CD4-positive, alpha-beta T cell treated with Interleukin-21 for 1 hour (primary cell): ENCODE results near the gene SERINC2.
"Not testable (repeated sequence)": the region's sequence is repeated elsewhere in the genome, so short reads cannot be mapped to it uniquely, and the experiment has no call there.

Experiments used
- DNase-seq: peaks from one replicate; pipeline ENCODE4 v3.0.0-alpha.2; 2020

The SERINC2 gene

DNA sequence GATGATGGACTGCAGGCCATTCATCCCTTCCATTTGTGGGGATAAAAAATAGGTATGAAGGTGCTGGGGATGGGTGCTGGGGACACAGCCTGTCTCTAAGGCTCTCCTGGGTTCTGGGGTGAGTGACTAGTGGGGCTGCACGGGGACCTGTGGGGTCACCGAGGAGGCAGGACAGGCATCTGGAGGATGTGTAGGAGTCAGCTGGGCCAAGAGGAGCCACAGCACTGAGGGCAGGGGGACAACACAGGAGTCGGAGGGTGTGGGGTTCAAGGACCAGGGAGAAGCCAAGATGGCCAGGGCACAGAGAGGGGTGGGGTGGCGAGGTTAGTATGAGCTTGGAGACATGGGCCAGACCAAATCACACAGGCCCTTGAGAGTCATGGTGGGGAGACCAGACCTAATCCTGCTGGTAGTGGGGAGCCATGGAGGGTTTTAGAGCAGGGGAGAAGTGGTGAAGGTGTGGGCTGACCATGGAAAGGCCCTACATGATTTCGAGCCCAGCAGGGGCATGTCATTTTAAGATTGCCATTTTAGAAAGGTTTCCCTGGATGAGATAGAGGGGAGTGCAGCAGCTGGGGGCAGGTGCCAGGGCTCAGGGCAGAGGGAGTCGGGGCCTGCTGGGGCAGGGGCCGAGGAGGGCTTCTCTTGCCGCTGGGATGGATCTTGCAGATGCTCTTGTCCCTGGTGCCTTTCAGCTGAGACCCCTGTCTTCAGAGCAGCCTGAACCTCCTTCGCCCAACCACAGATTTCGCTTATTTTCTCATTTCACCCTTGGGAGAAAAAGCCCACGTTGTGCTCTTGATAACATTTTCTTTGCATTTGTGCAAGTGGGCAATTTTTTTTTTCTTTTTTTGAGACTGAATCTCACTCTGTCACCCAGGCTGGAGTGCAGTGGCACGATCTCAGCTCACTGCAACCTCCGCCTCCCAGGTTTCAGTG lies 22.7 kb downstream of the SERINC2 start:
- DNase-seq, result no peak

DNA sequence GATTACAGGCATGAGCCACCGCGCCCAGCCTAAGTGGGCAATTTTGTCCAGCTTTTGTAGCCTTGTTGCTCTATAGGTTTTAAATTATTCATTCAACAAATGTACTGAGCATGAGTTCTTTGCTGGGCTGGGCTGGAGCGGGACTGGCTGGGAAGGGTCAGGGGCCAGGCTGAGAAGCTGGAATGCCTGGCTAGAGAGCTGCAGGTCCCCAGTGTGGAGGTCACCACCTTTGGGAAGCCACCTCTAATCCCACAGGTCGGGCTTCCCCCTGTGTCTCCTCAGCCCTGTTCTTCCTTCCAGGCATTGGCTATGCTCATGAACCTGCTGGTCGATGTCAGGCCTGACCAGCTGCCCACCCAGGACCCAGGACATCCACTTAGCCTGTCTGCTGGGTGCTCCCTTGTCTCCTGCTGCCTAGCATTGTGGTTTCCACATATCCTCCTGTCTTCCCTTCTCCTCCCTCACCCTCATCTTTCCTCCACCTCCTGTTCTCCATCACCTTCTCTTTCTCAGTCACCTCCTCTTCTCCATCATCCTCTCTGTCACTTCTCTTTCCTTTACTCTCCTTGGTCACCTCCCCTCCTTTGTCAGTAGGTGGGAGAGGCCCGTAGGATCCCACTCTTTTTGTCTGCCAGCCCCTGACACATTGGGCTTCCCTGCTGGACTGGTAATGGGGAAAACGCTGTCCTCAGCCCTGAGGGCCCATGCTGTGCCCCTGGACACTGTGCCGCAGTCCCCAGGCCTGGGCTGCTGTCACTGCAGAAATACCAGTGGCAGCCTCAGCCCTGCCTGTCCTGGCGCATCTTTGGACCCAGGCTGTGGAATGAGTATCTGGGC lies 23.8 kb downstream of the SERINC2 start:
- no peak for DNase-seq

DNA sequence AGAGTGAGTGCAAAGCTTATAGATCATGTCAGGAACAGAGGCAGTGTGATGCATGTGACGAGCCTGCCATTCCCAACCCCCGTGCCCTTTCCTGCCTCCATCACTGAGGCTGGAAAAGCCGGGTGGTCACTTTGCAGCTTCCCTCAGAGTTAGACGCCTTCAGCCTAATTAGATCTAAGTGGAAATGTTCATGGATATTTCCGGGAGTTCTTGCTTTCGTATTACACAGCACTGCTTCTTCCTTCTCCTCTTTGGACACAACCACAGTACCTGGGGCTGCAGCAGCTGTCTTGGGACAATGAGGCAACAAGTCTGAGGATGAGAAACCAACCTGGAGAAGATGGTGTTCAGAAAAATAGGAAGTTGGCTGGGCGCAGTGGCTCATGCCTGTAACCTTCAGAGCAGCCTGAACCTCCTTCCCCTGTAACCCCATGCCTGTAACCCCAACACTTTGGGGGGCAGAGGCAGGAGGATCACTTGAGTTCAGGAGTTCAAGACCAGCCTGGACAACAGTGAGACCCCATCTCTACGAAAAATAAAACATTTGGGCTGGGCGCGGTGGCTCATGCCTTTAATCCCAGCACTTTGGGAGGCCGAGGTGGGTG lies 24.5 kb downstream of the SERINC2 start:
- DNase-seq, result no peak

DNA sequence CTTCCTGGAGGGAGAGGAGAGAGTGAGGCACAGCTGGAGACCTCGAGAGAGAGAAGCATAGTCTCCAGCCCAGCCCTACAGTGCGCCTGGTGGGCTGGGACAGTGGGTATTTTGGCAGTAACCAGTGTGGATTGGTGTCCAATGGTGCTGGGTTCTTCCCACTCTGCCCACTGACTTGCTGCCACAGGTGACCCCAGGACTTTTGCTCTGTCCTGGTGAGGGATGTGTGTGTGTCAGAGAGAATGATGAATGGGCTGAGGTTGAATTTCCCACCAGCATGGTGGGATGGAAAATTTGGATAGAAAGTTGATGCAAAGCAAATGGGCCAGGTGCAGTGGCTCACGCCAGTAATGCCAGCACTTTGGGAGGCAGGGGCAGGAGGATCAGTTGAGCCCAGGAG lies 26.3 kb downstream of the SERINC2 start:
- DNase-seq, result no peak

DNA sequence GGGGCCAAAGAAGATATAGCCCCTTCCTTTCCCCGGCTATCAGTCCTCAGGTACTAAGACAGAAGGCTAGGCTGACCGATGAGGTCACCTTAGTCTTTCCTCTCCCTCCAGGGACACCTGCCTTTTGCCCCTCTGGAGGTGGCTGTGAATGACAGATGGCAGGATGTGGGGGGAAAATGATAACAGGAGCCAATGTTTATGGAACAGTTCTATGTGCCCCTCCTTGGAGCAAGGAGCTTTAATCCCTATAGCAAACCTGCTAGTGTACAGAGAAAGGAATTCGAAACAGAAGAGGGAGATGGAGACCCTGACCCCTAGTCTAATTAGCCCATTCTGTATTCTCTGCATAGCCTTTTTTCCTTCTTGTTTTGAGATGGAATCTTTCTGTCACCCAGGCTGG lies 28.1 kb downstream of the SERINC2 start:
- no peak for DNase-seq

DNA sequence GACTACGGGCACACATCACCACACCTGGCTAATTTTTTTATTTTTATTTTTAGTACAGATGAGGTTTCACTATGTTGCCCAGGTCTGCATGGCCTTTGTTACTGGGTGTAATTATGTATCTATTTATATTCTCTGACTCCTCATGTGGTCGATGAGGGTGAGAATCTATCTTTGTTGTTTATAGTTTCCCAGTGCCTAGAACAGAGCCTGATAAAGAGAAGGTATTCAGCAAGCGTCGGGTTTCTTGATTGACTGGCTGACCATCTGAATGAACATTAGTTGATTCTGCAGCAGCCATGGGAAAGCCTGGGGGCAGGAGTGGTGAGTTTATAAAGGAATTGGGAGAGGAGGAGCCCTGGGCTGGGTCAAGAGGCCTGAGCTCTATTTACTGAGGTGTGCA lies 28.5 kb downstream of the SERINC2 start:
- no peak for DNase-seq

DNA sequence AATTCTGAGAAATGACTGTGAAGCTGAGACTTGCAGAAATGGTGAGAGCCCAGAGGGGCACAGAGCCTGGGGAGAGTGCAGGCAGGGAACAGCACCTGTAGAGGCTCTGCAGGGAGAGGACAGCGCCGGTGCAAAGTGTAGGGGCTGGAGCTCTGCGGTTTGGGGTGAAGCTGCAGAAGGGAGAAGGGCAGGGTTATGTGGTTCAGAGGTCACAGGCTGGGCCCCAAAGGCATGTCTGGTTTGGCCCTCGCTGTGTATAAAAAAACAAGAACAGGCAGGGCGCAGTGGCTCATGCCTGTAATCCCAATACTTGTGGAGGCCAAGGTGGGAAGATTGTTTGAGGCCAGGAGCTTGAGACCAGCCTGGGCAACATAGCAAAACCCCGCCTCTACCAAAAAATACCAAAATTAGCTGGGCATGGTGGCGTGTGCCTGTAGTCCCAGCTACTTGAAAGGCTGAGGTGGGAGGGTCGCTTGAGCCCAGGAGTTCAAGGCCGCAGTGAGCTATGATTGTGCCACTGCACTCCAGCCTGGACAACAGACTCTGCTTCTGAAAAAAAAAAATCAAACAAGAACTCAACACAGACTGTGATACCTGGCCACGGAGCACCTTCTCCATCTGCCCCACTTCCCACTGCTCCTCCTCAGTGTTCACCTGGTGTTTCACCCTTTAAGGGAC lies 29.1 kb downstream of the SERINC2 start:
- no peak for DNase-seq

DNA sequence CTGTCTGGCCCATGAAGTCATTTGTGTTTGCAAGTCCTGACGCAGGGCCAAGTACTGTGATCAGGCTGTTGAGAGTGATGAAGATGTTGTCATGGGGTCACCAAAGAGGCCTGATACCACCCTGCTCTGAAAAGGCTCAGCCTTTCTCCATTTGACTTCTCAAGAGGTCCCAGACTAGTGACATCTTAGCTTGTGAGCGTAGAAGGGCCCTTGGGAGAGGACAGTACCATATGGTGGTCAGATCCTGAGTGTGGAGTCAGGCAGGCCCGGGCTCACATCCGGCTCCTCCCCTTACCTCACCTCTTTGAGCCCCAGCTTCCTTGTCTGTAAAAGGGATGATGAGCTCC lies 29.6 kb downstream of the SERINC2 start:
- DNase-seq, result no peak

DNA sequence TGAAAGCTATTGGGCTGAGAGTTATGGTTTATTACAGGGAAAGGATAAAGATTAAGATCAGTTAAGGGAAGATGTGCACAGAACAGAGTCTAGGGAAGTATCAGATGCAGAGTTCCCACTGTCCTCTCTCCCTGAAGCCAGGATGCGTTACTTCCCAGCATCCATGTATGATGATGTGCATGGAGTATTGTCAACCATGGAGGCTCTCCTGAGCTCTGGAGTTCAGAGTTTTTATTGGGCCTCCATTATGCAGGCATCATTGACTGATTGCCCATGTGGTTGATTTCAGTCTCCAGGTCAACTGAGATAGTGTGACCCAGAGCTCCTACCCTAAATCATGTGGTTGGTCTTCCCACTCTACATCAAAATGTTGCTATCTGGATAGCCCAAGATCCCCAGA lies 30.7 kb downstream of the SERINC2 start:
- no peak for DNase-seq

DNA sequence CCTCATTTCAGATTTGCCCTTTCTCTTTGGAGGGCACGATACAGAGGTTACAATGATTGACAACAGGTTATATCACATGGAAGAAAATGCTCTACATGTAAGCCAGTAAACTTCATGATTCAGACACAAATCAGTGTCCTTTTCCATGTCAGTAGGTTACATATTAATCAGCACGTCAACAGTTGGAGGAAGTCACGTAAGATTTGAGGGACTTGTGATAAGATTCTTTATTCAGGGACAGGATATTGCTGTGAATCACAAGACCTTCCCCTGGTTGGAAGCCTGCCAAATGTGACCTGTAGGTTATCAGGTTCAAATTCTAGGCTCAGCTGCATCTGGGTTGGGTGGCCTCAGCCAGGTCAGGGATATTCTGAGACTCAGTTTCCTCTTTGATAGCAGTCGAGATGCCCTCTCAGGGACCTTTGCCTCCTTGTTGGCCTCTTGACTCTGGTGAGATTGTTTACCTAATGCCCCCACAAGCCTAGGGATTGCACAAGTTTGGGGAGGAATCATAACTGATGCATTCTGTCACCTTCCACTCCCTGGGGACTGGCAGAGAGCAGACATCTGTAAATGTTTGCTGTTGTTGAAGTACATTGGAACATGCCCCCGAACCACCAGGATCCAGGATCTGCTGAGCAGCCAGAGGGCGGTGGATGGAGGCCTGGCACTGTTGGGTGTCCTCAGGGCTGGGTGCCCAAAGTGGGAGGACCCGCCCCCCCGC lies 31.9 kb downstream of the SERINC2 start:
- DNase-seq, result no peak

DNA sequence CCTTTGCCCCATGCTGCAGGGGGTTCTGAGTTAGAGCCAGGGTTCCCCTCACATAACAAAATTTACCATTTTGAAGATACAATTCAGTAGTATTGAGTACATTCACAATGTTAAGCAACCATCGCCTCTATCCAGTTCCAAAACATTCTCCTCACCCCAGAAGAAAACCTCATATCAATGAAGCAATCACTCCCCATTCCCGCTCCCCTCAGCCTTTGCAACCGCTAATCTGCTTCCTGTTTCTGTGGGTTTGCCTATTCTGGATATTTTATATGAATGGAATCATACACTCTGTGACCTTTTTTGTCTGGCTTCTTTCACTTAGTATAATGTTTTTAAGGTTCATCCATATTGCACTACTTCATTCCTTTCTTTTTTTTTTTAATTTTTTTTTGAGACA lies 32.9 kb downstream of the SERINC2 start:
- no peak for DNase-seq

DNA sequence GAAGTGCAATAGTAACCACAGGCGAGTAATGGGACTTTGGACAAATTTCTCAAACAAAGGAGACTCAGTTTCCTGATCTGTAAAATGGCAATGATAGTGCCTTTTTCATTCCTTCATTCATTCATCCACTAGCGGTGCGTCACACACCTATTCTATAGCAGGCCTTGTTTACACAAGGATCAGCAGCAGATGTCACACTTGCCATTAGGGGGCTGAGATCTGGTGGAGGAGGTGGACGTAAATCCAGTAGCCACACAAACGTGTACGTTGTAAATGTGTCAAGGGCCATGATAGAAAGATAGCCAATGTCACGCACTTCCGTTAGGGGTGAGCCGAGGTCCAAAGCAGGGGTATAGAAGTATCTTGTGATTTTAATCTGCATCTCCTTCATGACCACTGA lies 34.2 kb downstream of the SERINC2 start:
- DNase-seq, result no peak

DNA sequence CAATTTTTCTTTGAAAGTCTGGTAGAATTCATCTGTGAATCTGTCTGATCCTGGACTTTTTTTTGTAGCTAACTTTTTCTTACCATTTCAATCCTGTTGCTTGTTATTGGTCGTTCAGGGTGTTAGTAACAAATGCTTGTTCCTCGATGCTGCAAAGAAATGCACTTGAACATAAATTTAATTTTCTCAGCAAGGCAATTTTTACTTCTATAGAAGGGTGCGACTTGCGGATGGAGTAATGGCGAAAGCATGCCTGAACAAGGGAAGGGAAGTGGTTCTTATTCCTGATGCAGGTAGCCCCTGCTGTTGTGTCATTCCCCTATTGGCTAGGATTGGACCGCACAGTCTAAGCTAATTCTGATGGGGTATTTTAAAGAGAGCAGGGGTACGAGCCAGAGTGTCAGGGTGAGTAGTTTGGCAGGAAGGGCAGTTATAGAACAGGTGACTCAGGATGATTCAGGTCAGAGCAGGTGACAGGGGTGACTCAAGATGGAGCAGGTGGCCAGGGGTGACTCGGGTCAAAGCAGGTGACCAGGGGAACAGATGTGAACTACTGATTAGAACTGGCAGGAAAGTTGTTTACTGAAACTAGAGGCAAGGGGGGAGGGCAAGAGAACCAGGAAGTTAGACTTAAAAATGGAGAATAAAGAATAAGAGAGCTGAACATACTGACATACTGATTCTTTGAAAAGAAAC lies 40.5 kb downstream of the SERINC2 start:
- no peak for DNase-seq

DNA sequence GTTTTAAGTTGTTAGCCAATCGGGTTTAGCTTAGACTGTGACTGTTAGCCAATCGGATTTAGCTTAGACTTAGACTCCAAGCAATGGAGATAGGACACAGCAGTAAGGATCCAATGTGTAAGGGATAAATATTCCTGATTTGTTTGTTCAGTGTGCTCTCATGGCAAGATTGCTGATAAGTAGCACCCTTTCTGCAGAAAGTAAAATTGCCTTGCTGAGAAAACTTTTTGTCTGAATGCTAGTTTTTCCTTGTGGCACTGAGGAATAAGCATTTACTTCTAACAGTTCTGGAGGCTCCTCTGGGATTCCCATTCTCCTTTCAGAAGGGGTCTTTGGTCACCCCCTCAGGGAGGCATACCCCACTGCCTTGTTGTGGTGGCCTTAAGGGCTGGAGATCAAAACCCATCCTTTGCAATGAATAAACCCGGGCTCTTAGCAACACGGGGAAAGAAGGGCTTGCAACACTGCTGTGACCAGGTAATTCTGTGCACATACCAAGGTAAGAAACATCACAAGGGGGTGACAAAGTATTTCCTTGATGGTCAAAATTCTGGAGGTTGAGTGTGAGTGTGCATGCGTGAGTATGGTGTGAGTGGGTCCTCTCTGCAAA lies 45.4 kb downstream of the SERINC2 start:
- DNase-seq, result no peak

DNA sequence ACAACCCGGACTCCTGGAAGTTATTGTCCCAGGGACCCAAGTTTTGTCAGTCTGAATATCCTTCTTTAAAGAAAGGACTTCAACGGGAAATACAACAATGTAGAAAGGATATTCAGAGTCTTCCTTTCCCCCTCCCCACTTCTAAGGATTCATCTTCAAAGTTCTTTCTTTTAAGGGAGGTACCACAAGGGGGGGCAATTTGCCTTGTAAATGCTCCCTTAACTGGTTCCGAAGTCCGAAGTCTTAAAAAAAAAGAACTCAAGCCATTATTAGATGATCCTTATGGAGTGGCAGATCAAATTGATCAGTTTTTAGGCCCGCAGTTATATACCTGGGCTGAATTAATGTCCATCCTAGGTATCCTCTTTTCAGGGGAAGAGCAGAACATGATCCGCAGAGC lies 47.0 kb downstream of the SERINC2 start:
- no peak for DNase-seq

DNA sequence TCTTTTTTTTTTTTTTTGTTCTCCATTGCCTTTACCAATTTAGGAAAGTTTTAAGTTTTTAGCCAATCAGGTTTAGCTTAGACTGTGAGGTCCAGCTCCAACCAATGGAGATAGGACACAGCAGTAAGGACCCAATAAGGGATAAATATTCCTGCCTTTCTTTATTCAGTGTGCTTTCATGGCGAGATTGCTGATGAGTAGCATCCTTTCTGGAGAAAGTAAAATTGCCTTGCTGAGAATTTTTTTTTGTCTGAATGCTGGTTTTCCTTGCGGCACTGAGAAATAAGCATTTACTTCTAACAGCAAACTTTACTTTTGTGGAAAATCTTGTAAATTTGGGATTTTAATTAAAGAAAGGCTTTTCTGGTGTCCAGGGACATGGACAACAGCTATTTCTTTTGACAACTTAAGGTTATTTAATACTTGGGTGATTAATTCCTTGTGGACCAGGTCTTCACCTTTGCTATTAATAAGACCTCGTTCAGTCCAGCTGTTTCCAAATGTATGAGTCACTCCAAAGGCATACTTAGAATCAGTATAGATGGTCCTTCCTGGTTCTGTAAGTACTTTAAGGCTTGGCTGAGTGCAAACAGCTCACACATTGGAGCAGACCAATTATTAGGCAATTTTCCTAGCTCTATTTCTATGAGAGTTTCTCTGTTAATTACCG lies 54.1 kb downstream of the SERINC2 start:
- DNase-seq, result no peak

DNA sequence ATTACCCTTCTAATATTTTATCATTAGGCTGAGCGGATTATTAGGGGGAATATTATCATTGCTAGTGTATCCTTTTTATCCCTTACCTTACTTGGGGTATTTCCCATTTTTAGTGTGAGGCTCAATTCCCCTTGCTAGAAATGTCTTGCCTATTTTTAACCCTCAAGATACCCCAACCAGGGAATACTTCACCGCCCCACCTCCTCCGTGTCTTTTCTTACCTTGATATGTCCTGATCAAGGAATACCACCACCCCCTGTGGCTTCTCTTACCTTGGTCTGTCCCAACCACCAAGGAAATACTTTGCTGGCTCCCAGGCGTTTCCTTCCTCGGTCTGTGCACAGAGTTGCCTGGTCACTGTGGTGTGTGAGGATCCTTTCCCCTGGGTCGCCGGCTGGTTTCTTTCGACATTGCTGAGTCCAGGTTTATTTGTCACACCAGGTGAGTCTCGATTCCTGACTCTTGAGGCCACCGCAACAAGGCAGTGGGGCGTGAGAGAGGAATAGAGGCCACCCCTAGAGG lies 57.8 kb downstream of the SERINC2 start:
- no peak for DNase-seq

DNA sequence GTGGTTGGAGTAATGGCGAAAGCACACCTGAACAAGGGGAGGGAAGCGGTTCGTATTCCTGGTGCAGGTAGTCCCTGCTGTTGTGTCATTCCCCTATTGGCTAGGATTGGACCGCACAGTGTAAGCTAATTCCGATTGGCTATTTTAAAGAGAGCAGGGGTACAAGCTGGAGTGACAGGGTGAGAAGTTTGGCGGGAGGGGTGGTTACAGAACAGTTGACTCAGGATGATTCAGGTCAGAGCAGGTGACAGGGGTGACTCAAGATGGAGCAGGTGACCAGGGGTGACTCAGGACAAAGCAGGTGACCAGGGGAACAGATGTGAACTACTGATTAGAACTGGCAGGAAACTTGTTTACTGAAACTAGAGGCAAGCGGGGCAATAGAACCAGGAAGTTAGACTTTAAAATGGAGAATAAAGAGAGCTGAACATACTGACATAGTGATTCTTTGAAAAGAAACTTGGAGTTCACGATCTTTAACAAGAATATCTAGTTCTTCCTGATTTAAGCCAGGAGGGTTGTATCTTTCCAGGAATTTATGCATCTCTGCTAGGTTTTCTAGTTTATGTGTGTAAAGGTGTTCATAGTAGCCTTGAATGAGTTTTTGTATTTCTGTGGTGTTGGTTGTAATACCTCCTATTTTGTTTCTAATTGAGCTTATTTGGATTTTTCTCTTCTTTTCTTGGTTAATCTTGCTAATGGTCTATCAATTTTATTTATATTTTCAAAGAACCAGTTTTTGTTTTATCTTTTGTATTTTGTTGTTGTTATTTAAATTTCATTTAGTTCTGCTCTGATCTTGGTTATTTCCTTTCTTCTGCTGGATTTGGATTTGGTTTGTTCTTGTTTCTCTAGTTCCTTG lies 58.7 kb downstream of the SERINC2 start:
- DNase-seq, result not testable (repeated sequence)

DNA sequence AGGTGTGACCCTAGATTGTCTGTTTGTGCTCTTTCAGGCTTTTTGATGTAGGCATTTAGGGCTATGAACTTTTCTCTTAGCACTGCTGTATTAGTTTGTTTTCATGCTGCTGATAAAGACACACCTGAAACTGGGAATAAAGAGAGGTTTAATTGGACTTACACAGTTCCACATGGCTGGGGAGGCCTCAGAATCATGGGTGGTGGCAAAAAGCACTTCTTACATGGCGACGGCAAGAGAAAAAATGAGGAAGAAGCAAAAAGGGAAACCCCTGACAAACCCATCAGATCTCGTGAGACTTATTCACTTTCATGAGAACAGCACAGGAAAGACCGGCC lies 59.3 kb downstream of the SERINC2 start:
- not testable (repeated sequence) for DNase-seq

DNA sequence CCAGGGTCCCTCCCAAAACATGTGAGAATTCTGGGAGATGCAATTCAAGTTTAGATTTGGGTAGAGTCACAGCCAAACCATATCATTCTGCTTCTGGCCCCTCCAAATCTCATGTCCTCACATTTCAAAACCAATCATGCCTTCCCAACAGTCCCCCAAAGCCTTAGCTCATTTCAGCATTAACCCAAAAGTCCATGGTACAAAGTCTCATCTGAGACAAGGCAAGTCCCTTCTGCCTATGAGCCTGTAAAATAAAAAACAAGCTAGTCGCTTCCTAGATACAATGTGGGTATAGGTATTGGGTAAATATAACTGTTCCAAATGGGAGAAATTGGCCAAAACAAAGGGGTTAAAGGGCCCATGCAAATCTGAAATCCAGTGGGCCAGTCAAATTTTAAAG lies 59.7 kb downstream of the SERINC2 start:
- not testable (repeated sequence) for DNase-seq
